Transverse colon (tissue), 4 donors: Measurements from ENCODE around the gene CDCA7. TPM values are rescaled to one million over a fixed set of nuclear protein-coding genes. Genes with fewer than 3 reads are reported as not detected.

Experiments
- DNase-seq: peaks from one replicate; pipeline ENCODE4 v3.0.0-alpha.2; 2019
- H3K27ac ChIP-seq, 4 donors: fragments of 200-600 bp; sonication (generic); 2 replicates each; pipeline ENCODE4 v1.5.1; 2016 to 2018; ENCODE audit warnings: inconsistent platforms in 4 of 4
- H3K27me3 ChIP-seq: fragments of 200-600 bp; sonication (generic); 2 replicates; pipeline ENCODE4 v1.5.1; 2017; ENCODE audit warnings: inconsistent platforms
- H3K36me3 ChIP-seq, 4 donors: fragments of 200-600 bp; sonication (generic); 2 replicates each; pipeline ENCODE4 v1.5.1; 2017 to 2019; ENCODE audit warnings: inconsistent platforms in 4 of 4
- H3K4me1 ChIP-seq, 4 donors: fragments of 200-600 bp; sonication (generic); 2 replicates each; pipeline ENCODE4 v1.5.1; 2017 to 2020; ENCODE audit warnings: inconsistent platforms in 4 of 4
- H3K4me3 ChIP-seq, 4 donors: fragments of 200-600 bp; sonication (generic); 1 replicate in 1 of 4; 2 replicates in 3 of 4; pipeline versions ENCODE4 v1.5.1 to v1.6.1; 2017 to 2019; ENCODE audit warnings: inconsistent platforms in 4 of 4
- H3K9me3 ChIP-seq, 2 donors: fragments of 200-600 bp; sonication (generic); 2 replicates each; pipeline ENCODE4 v1.5.1; 2017 to 2019; ENCODE audit warnings: inconsistent platforms in 2 of 2
- EP300 ChIP-seq: sonication (generic); formaldehyde crosslinking; IDR thresholded peaks from one replicate; pipeline ENCODE4 v1.6.1; 2017; ENCODE audit warnings: antibody characterized with exemption, low read depth
- POLR2A ChIP-seq: fragments of 450-650 bp; IDR thresholded peaks from one replicate; pipeline ENCODE4 v1.6.1; 2016; ENCODE audit warnings: antibody characterized with exemption, mild to moderate bottlenecking, moderate library complexity
- POLR2AphosphoS5 ChIP-seq, 3 donors: sonication (generic); formaldehyde crosslinking; IDR thresholded peaks; one replicate each; pipeline ENCODE4 v1.6.1; 2016; ENCODE audit warnings: antibody characterized with exemption in 3 of 3
- WGBS, 2 donors: methylation state at CpG; one replicate each; pipeline ENCODE4 v1.1.5; 2018; ENCODE audit warnings: low coverage in 1 of 2; 5-methylcytosine and 5-hydroxymethylcytosine counted together
- in situ Hi-C, 4 donors: fragments of 200-750 bp; cut with MboI; loops; one replicate each; pipeline versions ENCODE4 v1.15.0 to v1.15.1; 2017; ENCODE audit warnings: low sequenced_read_pairs in 3 of 4, low pct_ligation_motif_present in 1 of 4, low pct_unique_long_range_greater_than_20kb in 1 of 4
- intact Hi-C: fragments of 100-400 bp; cut with DNase I; formaldehyde crosslinking; loops from one replicate; pipeline ENCODE4 v1.15.1; 2023; ENCODE audit warnings: low total_unique reads
- total RNA-seq, 4 donors: library from RNA; depleted of rRNA; stranded (reverse); fragments of >200 nt; gene quantifications; one replicate each; pipeline ENCODE4 v1.1.0, GENCODE V29; 2016
- TF ChIP-seq, protein P1 (sequence below), 5 experiments: fragments of 200-600 bp in 3 of 5; fragments of 450-650 bp in 2 of 5; sonication (generic) in 3 of 5; IDR thresholded peaks; 1 replicate in 2 of 5; 2 replicates in 3 of 5; pipeline ENCODE4 v1.5.1; 2016 to 2017; ENCODE audit warnings: antibody characterized with exemption in 5 of 5, inconsistent platforms in 3 of 5, mild to moderate bottlenecking in 2 of 5, moderate library complexity in 1 of 5

The CDCA7 gene
- total RNA-seq, 4 donors from 2014 or later = 5.2 to 44.4 (median 11.8) TPM

DNA sequence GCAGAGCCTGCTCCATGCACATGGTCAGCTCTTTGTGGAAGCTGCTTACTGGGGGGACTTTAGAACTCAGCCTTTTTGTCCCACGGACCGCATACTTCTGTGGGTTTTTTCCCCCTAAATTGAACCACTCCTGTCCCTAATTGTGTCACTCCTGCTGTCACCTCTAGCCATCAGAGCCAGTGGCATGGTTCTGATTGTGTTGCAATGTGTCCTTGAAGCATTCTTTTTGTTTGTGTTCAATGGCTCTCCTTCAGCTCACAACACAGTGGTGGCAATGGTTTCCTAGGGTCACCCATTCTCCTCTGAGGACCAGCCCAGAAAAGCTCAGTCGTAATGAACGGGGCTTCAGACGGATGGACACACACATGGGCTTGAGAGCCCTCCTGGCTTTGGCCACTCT lies 35.4 kb downstream of the CDCA7 start:
- no peaks in the 10 kb centered on the region for H3K27me3 ChIP-seq
- intact Hi-C loops = no loop called here
- no peak overlapping the region for H3K27ac ChIP-seq
- 88 to 100% methylated on average over 2 to 5 of the region's 5 CpGs for WGBS, 2 donors
- no peak for DNase-seq
- H3K4me3 ChIP-seq = no peak overlapping the region
- H3K4me1 ChIP-seq = no peaks in the 10 kb centered on the region
- H3K9me3 ChIP-seq = no peaks in the 10 kb centered on the region
- H3K36me3 ChIP-seq = no peaks in the 10 kb centered on the region
- in situ Hi-C loops = loop anchor here in 1 of 4 donors (25.0 kb wide), 1 partner anchor 353 kb away; no protein-coding TSS in a partner anchor
- TF ChIP-seq POLR2AphosphoS5 (IDR thresholded peaks at IDR 0.05) = no peak

- intact Hi-C loops (no loop called here), in situ Hi-C loops (loop anchor here in 1 of 4 donors (25.0 kb wide), 1 partner anchor 355 kb away; no protein-coding TSS in a partner anchor)
- no peak overlapping the region for H3K4me3 ChIP-seq
- WGBS, 2 donors = 76 to 92% methylated on average over 5 of the region's 5 CpGs
- no peaks in the 10 kb centered on the region for H3K9me3 ChIP-seq
- no peaks in the 10 kb centered on the region for H3K4me1 ChIP-seq
- H3K27ac ChIP-seq = no peak overlapping the region
- no peaks in the 10 kb centered on the region for H3K36me3 ChIP-seq
- no peak for DNase-seq
- TF ChIP-seq POLR2A = no peak
- no peak for TF ChIP-seq POLR2AphosphoS5 (IDR thresholded peaks at IDR 0.05)
- TF ChIP-seq, protein P1, sequence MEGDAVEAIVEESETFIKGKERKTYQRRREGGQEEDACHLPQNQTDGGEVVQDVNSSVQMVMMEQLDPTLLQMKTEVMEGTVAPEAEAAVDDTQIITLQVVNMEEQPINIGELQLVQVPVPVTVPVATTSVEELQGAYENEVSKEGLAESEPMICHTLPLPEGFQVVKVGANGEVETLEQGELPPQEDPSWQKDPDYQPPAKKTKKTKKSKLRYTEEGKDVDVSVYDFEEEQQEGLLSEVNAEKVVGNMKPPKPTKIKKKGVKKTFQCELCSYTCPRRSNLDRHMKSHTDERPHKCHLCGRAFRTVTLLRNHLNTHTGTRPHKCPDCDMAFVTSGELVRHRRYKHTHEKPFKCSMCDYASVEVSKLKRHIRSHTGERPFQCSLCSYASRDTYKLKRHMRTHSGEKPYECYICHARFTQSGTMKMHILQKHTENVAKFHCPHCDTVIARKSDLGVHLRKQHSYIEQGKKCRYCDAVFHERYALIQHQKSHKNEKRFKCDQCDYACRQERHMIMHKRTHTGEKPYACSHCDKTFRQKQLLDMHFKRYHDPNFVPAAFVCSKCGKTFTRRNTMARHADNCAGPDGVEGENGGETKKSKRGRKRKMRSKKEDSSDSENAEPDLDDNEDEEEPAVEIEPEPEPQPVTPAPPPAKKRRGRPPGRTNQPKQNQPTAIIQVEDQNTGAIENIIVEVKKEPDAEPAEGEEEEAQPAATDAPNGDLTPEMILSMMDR (IDR thresholded peaks at IDR 0.05) = no peak
- TF ChIP-seq EP300 = no peak
- peaks cover 20% of the 10 kb centered on the region for H3K27me3 ChIP-seq
Measured at GRCh38 chr2:173392731-173393130, 38.1 kb downstream of the CDCA7 start.

DNA sequence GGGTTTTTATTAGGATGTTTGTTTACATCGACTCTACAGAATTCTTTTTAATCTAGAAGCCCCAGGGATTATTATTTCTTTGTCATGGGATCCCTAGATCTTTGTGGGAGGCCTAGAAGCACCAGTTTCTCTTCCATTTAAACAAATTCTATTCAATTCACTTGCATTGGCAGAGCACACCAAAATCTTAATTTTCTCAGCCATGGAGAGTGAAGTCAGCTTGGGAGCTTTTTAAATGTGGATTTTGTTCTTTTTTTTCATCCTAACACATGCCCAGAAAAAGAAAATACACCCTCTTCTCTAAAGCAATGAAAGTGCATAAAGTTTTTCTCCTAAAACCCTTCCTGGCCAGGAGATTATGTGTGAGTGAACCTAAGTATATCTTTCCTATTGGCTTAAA lies 38.5 kb downstream of the CDCA7 start:
- no peaks in the 10 kb centered on the region for H3K9me3 ChIP-seq
- H3K27ac ChIP-seq = no peak overlapping the region
- no peaks in the 10 kb centered on the region for H3K4me1 ChIP-seq
- TF ChIP-seq POLR2A = no peak
- no peak for TF ChIP-seq EP300
- TF ChIP-seq, protein P1 (IDR thresholded peaks at IDR 0.05) = no peak
- TF ChIP-seq POLR2AphosphoS5 (IDR thresholded peaks at IDR 0.05) = no peak
- in situ Hi-C loops = loop anchor here in 1 of 4 donors (25.0 kb wide), 1 partner anchor 356 kb away; no protein-coding TSS in a partner anchor
- H3K27me3 ChIP-seq = peaks cover 23% of the 10 kb centered on the region
- intact Hi-C loops = no loop called here
- DNase-seq = no peak
- no peak overlapping the region for H3K4me3 ChIP-seq
- no peaks in the 10 kb centered on the region for H3K36me3 ChIP-seq
- 71 to 80% methylated on average over 1 of the region's 1 CpG for WGBS, 2 donors

GRCh38 chr2:173393636-173394035 lies 39.0 kb downstream of the CDCA7 start:
- DNase-seq = no peak
- intact Hi-C loops (no loop called here), in situ Hi-C loops (loop anchor here in 1 of 4 donors (25.0 kb wide), 1 partner anchor 356 kb away; no protein-coding TSS in a partner anchor)
- Histone ChIP-seq H3K36me3 (no peaks in the 10 kb centered on the region), H3K9me3 (no peaks in the 10 kb centered on the region), H3K4me1 (no peaks in the 10 kb centered on the region), H3K27ac (no peak overlapping the region), H3K4me3 (no peak overlapping the region), H3K27me3 (peaks cover 28% of the 10 kb centered on the region)
- 69 to 80% methylated on average over 1 of the region's 1 CpG for WGBS, 2 donors
- TF ChIP-seq, protein P1 (IDR thresholded peaks at IDR 0.05) = no peak
